ENCODE results near the gene IP6K3. TPM values are rescaled to one million over a fixed set of nuclear protein-coding genes. Genes with fewer than 3 reads are reported as not detected.

Gene IP6K3
- total RNA-seq, 2 donors from 2014 or later: 17.3 to 29.9 TPM

DNA sequence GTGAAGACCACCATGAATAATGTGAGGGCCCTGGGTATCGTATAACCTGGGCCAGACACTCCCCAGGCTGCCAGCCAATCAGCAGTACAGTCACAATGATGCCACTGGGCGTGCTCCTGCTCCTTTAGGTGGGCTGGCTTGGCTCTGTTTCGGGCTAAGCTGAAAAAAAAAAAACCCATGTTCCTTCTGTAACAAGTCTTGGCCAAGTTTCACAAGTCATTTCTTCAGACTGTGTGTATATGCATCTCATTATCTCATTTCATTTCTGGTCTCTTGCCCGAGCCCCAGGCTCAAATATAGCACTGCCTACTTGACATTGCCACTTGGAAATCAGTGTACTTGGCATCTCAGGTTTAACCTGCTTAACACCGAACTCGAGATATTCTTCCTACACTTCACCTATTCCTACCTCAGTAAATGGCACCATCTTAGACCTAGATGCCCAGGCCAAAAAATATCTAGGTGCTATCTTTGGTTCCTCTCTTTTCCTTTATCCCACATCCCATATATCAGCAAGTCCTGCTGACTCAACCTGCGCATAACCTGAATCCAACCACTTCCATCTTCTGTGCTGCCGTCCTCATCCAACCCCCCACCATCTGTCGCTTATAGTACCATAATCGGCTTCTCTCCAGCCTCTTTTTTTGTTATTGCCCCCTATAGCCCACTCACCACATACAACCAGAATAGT is 37.0 kb downstream of the IP6K3 start:
- no peaks in the 10 kb centered on the region for H3K27me3 ChIP-seq
- TF ChIP-seq, protein P1, sequence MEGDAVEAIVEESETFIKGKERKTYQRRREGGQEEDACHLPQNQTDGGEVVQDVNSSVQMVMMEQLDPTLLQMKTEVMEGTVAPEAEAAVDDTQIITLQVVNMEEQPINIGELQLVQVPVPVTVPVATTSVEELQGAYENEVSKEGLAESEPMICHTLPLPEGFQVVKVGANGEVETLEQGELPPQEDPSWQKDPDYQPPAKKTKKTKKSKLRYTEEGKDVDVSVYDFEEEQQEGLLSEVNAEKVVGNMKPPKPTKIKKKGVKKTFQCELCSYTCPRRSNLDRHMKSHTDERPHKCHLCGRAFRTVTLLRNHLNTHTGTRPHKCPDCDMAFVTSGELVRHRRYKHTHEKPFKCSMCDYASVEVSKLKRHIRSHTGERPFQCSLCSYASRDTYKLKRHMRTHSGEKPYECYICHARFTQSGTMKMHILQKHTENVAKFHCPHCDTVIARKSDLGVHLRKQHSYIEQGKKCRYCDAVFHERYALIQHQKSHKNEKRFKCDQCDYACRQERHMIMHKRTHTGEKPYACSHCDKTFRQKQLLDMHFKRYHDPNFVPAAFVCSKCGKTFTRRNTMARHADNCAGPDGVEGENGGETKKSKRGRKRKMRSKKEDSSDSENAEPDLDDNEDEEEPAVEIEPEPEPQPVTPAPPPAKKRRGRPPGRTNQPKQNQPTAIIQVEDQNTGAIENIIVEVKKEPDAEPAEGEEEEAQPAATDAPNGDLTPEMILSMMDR (IDR thresholded peaks at IDR 0.05): no peak
- no peak overlapping the region for H3K4me3 ChIP-seq
- H3K27ac ChIP-seq: peak overlapping the region; percentile 96 to 98
- DNase-seq (ENCODE audit: low spot score): no peak
- H3K36me3 ChIP-seq: no peaks in the 10 kb centered on the region
- peaks cover 0 to 34% of the 10 kb centered on the region in 2 donors for H3K4me1 ChIP-seq
- H3K9me3 ChIP-seq: no peaks in the 10 kb centered on the region

DNA sequence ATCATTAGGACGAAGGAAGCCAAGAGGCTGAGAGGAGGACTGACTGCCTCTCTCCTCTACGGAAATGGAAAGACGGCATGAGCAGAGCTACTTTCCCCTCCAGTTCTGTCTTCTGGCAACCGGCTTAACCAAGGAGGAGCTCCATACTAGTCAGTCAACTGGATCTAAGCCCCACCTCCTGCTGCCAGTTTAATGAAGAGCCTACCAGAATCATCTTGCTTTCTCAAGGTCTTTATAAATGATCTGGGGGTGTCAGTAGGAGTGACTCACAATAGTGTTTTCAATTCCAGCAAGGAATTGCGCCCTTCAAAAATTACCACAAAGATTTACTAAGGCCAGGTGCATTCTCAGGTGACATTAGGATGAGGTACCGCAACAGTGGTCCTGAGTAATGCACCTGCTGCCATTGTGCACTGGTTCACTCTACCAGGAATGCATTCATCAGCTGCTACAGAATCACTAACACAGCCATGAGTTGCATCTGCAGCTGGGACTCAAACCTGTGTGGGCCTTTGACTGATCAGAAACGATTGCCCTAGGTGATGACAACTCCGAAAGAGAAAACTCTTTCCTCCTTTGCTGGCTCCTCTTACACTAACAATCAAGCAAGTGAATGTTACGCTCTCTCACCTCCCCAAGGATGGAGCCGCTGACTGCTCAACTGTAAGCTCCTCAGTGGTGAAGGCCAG is 38.0 kb downstream of the IP6K3 start:
- Histone ChIP-seq H3K27ac (peak overlapping the region; percentile 96 to 98), H3K4me3 (no peak overlapping the region), H3K36me3 (no peaks in the 10 kb centered on the region), H3K4me1 (peaks cover 0 to 34% of the 10 kb centered on the region in 2 donors), H3K27me3 (no peaks in the 10 kb centered on the region), H3K9me3 (no peaks in the 10 kb centered on the region)
- DNase-seq (ENCODE audit: low spot score): no peak
- TF ChIP-seq, protein P1 (IDR thresholded peaks at IDR 0.05): no peak

DNA sequence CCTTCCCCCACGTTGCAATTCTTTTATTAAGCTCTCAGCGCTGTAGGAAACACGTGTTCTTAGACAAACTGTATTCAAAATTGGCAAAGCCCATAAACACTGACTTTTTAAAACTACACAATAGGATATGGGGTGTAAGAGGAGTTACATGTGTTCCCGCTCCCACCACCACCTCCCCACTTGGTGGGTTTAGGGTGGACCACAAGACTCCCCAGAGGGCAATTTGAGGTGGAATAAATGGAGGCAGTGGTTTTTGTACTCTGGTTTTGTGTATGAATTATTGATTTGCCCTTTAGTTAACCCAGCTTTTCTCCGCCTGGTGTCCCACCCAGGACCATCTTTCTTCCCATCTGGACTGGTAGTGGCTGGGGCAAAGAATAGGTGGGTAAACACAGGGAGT is 38.9 kb downstream of the IP6K3 start:
- Histone ChIP-seq H3K27ac (peak overlapping the region in 1 of 2 donors; percentile 98), H3K4me3 (no peak overlapping the region), H3K4me1 (peaks cover 0 to 34% of the 10 kb centered on the region in 2 donors), H3K36me3 (no peaks in the 10 kb centered on the region), H3K9me3 (no peaks in the 10 kb centered on the region), H3K27me3 (no peaks in the 10 kb centered on the region)
- no peak for DNase-seq (ENCODE audit: low spot score)
- TF ChIP-seq, protein P1 (IDR thresholded peaks at IDR 0.05): no peak

- no peaks in the 10 kb centered on the region for H3K27me3 ChIP-seq
- TF ChIP-seq, protein P1 (IDR thresholded peaks at IDR 0.05): no peak
- no peak for DNase-seq (ENCODE audit: low spot score)
- peaks cover 0 to 29% of the 10 kb centered on the region in 2 donors for H3K4me1 ChIP-seq
- H3K4me3 ChIP-seq: no peak overlapping the region
- H3K9me3 ChIP-seq: no peaks in the 10 kb centered on the region
- no peak overlapping the region for H3K27ac ChIP-seq
- peaks cover 1% of the 10 kb centered on the region for H3K36me3 ChIP-seq
Measured at GRCh38 chr6:33705955-33706725, 40.6 kb downstream of the IP6K3 start.

GRCh38 chr6:33705268-33705885 is 41.3 kb downstream of the IP6K3 start:
- peaks cover 0 to 26% of the 10 kb centered on the region in 2 donors for H3K4me1 ChIP-seq
- peaks cover 5% of the 10 kb centered on the region for H3K36me3 ChIP-seq
- no peak for DNase-seq (ENCODE audit: low spot score)
- no peaks in the 10 kb centered on the region for H3K9me3 ChIP-seq
- TF ChIP-seq, protein P1 (IDR thresholded peaks at IDR 0.05): no peak
- H3K27me3 ChIP-seq: no peaks in the 10 kb centered on the region
- no peak overlapping the region for H3K27ac ChIP-seq
- H3K4me3 ChIP-seq: no peak overlapping the region

All from right atrium auricular region (tissue), 2 donors.